Fibroblast of skin of left quadriceps (primary cell): ENCODE measurements around the gene MGAT4A.

Experiments
- DNase-seq, 2 experiments: peaks; one replicate each; pipeline ENCODE4 v3.0.0-alpha.2; 2013; ENCODE audit warnings: low read depth in 2 of 2

MGAT4A gene

DNA sequence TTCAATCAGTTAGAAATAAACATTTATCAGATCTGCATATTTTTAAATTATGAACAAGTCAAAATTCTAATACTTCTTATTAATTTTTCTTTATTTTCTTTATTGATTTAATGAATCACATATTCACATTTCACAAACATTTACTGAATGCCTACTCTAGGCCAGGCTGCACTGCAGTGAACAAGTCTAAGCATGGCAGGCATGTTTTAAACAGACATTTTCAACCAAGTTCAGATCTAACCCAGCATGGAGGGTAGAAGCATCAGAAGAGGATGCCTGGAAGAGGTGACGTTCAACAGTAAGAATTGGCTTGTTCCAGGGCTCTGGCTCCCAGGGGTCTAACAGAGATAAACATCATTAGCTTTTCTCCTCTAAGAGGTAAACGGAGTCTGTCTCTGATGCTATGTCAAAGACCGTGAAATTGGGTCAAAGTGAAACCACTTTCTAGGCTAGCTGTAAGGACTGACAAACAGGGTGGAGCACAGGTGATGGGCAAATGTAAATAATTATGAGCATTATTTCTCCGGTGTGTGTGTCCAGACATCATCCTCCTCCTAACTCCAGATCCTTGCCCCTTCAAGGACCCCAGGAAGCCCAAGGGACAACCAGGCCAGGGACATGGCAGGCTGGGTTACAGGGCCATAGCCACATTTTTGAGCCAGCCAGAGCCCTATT is 72.0 kb downstream of the MGAT4A start:
- no peak for DNase-seq

DNA sequence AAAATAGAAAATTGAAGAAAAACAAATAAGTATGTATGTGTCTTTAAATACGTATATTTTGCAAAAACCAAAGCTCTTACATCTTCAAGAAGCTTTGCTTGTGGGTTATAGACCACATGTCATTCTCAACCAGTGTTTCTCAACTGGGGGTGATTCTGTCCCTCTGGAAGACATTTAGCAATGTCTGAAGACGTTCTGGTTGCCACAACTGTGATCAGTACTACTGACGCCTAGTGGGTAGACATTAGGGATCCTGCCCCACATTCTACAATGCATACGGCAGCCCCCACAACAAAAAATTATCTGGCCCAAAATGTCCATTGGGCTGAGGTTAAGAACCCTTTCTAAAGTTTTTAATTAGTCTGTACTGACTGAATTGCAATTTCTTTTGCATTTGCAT is 74.1 kb downstream of the MGAT4A start:
- DNase-seq, result no peak

DNA sequence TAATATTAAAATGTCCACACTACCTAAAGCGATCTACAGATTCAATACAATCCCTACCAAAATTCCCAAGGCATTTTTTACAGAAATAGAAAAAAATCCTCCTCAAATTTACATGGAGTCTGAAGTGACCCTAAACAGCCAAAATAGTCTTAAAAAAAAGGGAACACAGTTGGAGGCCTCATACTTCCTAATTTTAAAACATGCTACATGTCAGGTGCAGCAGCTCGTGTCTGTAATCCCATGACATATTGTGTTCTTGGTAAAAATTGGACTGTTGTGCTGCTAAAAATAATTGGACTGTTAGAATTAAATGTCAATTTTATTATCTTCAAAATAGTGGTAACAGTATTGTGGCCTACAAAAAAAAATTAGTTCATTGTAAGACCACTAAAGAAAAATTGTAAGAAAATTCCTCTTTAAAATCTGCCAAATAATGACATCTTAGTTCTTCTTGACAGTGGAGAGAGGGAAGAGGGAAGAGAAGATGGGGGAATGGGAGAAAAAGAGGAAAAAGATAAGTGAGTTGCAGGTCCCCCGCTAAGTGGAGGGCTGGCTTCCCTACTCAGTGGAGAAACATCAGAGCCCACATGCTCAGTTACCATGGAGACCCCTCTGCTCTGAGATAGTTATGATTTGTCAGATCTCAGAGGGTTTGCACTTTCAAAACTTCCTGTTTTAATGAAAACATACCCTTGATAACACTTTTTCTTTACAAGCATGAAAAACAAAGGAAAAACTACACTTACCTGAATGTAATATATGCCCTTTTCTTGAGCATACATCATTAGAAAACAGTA is 76.0 kb downstream of the MGAT4A start:
- DNase-seq, result no peak

DNA sequence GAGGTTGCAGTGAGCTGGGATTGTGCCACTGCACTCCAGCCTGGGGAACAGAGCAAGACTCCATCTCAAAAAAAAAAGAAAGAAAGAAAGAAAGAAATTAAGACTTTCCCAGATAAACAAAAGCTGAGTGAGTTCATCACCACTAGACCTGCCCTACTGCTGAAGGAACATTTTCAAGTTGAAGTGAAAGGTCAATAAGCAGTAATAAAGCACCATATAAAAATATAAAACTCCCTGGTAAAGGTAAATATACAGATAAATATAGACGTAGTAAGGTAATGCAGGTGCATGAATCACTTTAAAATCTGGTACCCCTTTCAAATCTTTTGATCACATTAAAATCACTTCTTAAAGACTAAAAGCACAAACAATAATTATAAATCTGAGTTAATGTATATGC is 79.9 kb downstream of the MGAT4A start:
- DNase-seq, result no peak

DNA sequence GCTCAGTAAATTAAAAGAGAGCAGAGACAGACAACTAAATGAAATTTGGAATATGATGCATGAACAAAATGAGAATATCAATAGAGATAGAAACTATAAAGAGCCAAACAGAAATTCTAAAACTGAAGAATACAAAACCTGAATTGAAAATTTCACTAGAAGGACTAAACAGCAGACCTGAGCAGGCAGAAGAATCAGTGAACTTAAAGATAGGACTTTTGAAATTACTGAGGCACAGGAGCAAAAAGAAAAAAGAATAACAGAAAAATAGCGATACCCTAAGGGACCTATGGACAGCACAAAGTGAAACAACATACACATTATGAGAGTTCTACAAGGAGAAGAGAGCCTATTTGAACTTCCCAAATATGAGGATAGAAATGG is 80.9 kb downstream of the MGAT4A start:
- no peak for DNase-seq

DNA sequence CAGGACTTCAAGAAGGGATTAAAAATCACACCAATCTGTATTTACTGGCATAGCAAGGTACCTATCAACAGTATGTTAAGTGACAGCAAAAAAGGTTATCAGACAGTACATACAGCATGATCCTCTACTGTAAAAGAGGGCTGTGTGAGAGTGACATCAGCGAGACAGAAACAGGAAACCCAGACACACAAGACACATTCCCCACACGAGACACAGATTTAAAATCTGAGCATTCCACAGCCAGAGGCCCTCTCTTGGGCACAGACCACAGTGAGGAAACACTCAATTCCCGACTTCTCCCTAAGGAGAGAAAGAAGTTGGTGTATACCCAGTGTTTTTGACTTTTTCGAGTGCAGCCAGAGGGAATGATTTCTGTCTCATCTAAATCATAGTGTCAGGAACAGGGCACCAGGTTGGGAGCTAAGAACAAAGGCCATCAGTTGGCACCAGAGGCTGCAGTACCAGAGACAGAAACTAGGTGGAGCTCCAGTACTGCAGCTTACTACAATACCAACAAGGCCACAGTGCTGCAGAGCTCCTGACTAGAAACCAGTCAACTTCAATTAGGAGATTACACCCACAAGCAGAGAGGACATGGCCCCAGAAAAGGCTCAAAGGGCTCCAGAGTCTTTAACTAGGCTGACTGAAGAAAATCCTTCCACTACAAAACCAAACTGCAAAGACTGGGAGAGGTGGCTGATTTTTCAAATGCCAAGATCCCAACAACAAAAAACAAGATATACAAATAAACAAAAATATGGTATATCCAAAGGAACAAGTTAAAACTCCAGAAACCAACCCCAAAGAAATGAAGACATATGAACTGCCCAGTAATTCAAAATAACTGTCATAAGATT is 81.6 kb downstream of the MGAT4A start:
- DNase-seq, result peak; percentile 41 to 49

DNA sequence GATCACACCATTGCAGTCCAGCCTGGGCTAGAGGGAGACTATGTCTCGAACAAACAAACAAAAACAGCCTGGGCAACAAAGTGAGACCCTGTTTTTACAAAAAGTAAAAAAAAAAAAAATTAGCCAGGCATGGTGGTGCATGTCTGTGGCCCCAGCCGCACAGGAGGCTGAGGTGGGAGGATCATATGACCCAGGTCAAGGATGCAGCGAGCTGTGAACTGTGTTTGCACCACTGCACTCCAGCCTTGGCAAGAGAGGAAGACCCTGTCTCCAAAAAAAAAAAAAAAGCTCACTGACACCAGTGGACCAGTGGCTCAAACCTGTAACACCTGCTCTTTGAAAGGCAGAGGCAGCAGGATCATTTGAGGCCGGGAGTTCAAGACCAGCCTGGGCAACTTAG is 82.5 kb downstream of the MGAT4A start:
- no peak for DNase-seq

DNA sequence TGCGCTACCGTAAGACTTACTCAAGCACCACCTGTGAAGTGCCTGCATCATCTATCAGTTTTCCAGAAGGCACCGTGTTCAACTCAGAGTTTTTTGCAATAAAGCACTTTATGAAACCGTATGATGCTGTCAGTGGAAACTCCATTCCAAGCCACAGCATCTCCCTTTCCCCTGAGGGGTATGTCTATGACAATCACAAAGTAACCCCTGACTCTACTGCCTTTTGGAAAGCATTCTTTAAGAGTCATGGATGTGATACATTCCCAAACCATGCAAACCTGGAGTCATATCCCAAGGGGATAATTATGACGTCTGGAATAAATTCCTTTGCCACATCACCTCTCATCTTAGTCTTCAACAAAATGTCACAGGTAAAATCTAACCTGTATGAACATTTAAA is 83.3 kb downstream of the MGAT4A start:
- peak; percentile 14 to 16 for DNase-seq

DNA sequence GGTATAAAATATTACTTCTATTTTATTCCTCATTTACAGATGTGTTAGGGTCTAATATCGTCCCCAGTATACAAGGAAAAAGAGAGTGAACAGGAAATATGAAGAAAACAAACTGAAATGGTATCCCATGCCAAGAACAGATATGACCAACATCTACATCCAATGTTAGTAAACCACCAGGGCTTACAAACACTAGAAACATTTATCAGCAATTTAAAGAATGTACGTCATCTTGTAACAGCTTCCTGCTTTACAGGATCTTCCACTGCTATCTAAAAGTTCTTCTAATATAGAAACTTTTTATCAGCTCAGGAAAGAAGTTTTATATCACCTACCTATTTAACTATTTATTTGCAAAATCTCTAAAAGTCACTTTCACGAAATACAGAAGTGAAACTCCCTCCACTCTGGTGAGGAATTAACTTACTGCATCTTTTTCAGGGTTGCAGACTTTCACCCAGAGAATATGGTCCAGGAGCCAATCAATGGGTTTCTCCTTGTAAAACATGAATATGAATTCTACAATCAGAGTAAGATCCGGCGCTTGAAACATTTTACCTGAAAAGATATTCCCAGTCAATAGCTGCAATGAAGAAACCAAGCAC is 87.3 kb downstream of the MGAT4A start:
- DNase-seq, result no peak

DNA sequence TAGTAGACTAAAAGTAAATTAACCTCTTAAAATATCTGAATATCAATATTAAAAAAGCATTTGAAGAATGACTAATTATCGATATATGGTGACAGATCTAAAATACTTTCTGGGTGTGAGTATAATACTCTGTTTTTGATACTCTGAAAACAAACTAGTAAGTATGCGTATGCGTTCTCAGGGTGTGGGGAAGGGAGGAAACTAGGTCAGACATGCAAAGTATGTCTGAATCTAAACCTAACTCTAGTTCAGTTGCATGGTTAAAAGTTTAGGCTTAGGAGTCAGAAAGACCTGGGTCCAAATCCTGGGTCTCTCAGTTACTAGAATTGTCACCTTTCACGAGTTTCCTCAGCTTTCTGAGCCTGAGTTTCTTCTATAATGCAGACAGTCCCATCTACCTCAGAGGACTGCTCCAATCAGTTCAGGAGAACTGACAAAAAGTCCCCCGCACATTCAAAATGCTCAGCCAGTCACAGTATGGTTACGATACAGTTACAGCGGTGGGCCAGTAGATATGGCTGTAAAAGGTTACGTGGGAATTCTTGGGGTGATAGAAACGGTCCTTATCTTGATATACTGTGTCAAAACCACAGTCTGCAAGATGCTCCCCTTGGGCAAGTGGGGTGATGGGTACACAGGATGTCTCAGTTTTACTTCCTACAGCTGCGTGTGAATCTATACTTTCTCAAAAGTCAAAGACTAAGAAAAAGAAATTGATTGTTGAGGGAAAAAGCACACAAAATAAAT is 93.4 kb downstream of the MGAT4A start:
- DNase-seq, result no peak

DNA sequence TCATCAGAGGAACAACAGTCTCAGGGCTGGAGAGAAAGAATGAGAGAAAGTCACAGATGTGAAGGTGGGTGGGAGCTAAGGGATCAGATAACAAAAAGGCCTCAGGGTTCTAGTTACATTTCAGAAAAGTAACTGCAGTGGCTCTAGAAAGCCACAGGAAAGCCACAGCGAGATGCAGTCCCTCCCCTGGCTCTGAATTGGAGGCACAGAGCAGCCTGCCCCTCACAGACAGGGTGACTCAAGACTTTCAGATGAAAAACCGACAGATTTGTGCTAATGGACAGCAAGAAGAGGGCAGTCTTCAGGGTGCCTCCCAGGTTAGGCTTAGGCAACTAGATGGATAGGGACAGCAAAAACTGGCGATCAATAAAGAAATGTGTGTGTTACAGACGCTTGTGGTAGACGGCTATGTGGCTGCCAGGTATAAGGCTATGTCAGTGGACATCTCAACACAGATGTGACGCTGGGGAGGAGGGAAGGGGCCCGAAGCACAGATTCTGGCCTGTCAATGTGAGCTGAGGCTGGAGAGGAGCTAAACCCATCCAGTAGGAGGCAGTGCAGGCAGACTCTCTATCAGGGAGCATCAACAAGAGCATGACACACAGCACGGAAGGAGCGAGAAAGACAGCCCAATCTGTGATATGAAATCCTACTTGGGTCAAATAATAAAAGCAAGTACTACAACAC is 96.4 kb downstream of the MGAT4A start:
- no peak for DNase-seq

DNA sequence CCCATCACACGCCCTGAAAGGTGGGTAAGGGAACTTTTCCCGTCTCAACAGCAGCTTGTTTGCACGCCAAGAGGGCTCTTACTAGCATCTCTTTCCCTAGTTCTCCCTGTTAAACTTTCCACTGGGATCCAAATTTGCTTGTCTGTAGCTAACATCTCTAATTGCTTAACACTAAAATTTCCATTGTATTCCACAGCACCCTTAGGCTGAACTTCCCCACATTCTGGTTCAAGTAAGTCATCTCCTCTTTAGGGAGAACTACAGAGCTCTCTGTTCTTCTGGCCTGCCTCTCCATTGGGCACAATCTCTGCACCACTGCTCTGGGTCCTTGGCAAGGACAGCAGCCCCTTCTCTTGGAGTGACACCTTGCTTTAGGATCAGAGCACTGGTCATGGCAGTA is 98.6 kb downstream of the MGAT4A start:
- DNase-seq, result no peak

DNA sequence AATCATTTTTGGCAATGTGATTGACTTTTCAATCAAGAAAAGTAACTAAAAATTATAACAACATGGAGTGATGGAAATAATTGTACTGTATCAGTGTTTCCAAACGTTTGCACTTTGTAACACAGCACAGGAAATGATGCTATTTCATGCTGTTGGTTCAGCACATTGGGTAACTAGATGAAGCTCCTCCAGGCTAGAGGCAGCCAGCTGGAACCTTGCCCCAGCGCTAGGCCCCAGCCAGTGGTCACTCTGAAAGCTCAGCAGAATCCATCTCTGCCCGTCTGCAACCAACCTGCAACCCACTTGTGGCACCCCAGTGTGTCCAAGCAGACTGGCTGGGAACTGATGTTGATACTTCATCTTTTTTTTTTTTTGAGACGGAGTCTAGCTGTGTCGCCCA is 107.3 kb downstream of the MGAT4A start:
- DNase-seq, result no peak

DNA sequence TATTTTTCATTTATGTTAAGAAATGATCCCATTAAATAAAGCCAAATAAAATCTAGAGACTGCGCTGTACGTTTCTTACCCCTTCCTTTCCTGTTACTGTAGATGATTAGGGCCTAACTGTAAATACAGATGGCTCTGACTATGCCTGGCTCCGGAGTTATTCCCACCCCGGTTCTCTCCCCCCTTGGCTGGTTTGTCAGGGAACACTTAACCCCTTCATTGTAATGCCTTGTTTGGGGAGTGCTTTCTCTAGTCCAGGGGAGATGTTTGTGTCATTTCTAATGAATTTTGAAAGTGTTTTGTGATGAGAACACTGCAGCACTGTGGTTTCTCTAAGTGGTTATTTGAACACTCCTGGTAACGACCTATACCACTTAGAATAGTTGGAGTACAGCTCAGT is 113.8 kb downstream of the MGAT4A start:
- DNase-seq, result no peak

DNA sequence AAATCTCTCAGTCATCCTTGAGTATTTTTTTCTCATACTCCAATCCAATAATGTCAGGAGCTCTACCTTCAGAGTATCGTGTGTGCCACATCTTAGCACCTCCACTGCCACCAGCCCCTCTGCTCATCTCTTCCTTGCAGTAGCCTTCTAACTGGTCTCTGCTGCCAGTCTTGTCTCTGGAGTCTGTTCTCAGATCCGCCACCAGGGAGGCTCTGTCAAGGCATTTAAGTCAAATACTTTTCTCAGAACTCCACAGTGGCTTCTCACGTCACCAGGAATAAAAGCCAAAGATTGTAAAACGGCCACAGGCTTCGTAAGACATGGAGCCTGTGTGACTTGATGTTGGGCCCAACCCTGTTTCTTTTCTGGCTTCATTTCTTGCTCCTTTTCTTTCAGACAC is 115.5 kb downstream of the MGAT4A start:
- no peak for DNase-seq

DNA sequence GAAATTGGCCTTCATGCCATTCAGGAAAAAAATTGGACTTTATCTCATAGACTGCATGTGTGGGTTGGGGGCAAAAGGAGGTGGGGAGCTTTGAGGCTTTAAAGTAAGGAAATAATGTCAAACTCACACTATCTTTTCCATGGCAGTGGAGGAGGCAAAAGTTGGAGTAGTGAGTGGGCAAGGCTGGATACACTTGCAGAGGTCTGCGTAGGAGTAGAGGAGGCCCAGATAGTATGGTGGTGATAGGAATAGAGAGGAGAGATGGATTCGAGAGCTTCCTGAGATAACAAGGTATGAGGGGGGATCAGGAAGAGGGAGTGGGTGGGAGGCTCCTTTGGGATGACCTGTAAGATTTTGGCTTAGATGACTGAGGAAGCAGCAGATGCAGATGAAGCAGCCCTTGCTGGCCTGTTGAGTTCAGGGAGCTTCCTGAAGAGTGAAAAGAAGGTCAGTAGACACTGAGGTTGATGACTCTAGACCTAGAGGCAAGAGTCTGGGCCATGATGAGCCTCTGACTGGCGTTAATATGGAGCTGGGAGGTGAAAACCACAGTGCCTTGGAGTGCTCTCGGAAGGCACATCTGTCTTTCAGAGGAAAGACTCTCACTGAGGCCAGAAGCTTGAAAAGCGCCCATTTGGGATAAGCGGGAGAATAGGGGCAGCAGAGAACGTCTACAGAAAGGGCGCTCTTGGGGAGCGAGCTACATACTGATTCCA is 116.8 kb downstream of the MGAT4A start:
- DNase-seq, result no peak

DNA sequence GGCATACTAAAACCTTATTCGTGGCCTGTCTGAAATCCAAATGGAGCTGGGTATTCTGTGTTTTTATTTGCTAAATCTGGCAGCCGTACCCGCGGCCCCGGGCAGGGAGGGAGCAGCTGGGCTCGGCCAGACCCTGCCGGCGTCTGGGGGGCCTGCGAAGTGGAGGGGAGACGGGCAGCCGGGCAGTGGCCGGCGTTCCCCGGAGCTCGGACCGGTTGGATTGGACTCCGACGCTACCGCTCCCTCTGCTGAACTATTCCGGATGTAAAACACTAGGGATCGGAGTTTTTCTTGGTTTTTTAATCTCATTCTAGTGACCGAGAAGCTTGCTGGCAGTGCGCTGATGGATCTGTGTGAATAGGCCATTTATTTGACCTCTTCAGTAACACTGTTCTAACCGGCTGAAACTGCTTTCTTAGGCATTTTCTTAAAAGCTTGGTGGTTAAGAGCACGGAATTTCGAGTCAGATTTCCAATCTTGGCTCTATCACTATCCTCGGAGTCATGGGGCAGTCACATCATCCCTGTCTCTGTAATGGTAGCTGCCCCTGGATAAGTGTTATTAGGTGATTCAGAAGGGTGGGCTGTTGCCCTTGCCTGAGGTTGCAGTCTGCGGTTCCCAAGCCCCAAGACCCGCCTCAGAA is 121.8 kb downstream of the MGAT4A start:
- no peak for DNase-seq

DNA sequence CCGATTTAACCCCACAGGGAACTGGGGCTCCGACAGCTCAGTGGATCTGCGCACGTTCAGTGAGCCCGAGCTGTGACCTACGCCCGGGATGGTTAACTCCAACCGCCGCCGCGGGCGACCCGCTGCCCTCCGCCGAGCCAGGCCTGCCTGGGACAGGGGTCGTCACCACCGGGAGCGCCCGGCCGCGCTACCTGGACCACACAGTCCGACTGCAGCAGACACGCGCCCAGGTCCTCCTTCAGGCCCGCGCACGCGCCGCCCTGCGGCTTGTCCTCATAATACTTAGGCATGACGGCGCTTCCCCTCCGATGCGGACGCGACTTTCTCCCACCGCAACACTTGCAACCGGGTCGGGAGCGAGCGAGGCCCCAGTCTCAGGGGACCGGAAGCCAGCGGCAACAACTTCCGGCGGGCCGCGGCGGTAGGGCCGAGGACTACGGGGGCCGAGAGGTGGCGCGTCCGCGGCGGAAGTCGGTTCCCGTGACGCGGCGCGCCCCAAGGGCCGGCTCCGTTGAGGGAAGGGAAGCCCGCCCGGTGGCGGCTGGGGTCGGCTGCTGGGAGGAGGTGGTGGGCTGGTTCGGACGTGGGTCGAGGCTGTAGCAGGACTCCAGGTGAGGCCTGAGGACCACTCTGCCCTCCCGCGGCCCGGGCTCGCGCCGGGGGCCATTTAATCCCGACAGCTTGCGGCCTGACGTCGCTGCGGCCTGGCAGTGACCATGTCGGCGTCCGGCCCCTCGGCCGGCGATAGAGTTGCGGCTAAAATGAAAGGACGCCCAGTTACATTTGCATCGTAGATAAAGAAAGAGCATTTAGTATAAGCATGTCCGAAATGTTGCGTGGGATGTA is 122.6 kb downstream of the MGAT4A start, which contains the start of the genes COA5 and UNC50:
TSS of gene COA5 (minus strand) at position 397 of the 846 bp plus-strand sequence. CDS start at position 290, 107 bp downstream.
TSS of gene UNC50 (plus strand) at position 474 of the 846 bp plus-strand sequence. CDS start 1,171 bp downstream, outside the sequence.
- DNase-seq, result peak; percentile 73
